Liver (tissue), 9 donors: Measurements from ENCODE around the gene MAD2L2. TPM values are rescaled to one million over a fixed set of nuclear protein-coding genes. Genes with fewer than 3 reads are reported as not detected.
A peak's percentile ranks its signal among the peaks of the same experiment; 100 is the strongest.

Source experiments
- DNase-seq: peaks from one replicate; pipeline ENCODE4 v3.0.0-alpha.2; 2017; ENCODE audit warnings: low spot score
- H3K27ac ChIP-seq, 2 donors: one replicate each; pipeline ENCODE4 v1.7.0; 2013; ENCODE audit warnings: inconsistent platforms in 2 of 2, low read length in 2 of 2, control low read depth in 1 of 2, low read depth in 1 of 2, mild to moderate bottlenecking in 1 of 2
- H3K27me3 ChIP-seq, 4 donors: one replicate each; pipeline versions ENCODE4 v1.6.1 to v1.7.0; 2013; ENCODE audit warnings: low read length in 3 of 4, inconsistent platforms in 1 of 4, mild to moderate bottlenecking in 1 of 4, moderate library complexity in 1 of 4; ENCODE audit not compliant: control insufficient read depth in 4 of 4, insufficient read depth in 4 of 4
- H3K36me3 ChIP-seq, 4 donors: one replicate each; pipeline versions ENCODE4 v1.6.1 to v1.7.0; 2013; ENCODE audit warnings: low read length in 3 of 4, mild to moderate bottlenecking in 3 of 4, low read depth in 1 of 4, moderate library complexity in 1 of 4; ENCODE audit not compliant: control insufficient read depth in 4 of 4, insufficient read depth in 3 of 4
- H3K4me1 ChIP-seq, 4 donors: one replicate each; pipeline versions ENCODE4 v1.6.1 to v1.7.0; 2013; ENCODE audit warnings: low read length in 3 of 4, mild to moderate bottlenecking in 3 of 4, moderate library complexity in 1 of 4; ENCODE audit not compliant: control insufficient read depth in 4 of 4, insufficient read depth in 4 of 4
- H3K4me3 ChIP-seq, 3 donors: one replicate each; pipeline versions ENCODE4 v1.6.1 to v1.7.0; 2013; ENCODE audit warnings: low read length in 3 of 3, control low read depth in 1 of 3, low read depth in 1 of 3, mild to moderate bottlenecking in 1 of 3
- H3K9ac ChIP-seq, 2 donors: one replicate each; pipeline ENCODE4 v1.7.0; 2013; ENCODE audit warnings: low read length in 2 of 2, mild to moderate bottlenecking in 2 of 2, moderate library complexity in 2 of 2, control low read depth in 1 of 2, low read depth in 1 of 2
- H3K9me3 ChIP-seq, 4 donors: one replicate each; pipeline versions ENCODE4 v1.6.1 to v1.7.0; 2013; ENCODE audit warnings: low read length in 3 of 4; ENCODE audit not compliant: control insufficient read depth in 4 of 4
- FOXA1 ChIP-seq: IDR thresholded peaks from 2 replicates; pipeline ENCODE4 v1.6.1; 2016; ENCODE audit warnings: antibody characterized with exemption
- FOXA2 ChIP-seq: IDR thresholded peaks from 2 replicates; pipeline ENCODE4 v1.6.1; 2016; ENCODE audit warnings: antibody characterized with exemption
- GABPA ChIP-seq, 2 donors: IDR thresholded peaks in 1 of 2; conservative IDR thresholded peaks in 1 of 2; 2 replicates each; pipeline ENCODE4 v1.6.1; 2016; ENCODE audit warnings: antibody characterized with exemption in 2 of 2, mild to moderate bottlenecking in 1 of 2, moderate library complexity in 1 of 2
- HNF4A ChIP-seq, 2 donors: conservative IDR thresholded peaks; 2 replicates each; pipeline ENCODE4 v1.6.1; 2016; ENCODE audit warnings: antibody characterized with exemption in 2 of 2, mild to moderate bottlenecking in 2 of 2
- HNF4G ChIP-seq: IDR thresholded peaks from 2 replicates; pipeline ENCODE4 v1.6.1; 2016; ENCODE audit warnings: antibody characterized with exemption
- JUND ChIP-seq, 2 donors: IDR thresholded peaks; 2 replicates each; pipeline ENCODE4 v1.6.1; 2016; ENCODE audit warnings: antibody characterized with exemption in 2 of 2
- MAX ChIP-seq: IDR thresholded peaks from 2 replicates; pipeline ENCODE4 v1.6.1; 2016; ENCODE audit warnings: antibody characterized with exemption
- NR2F2 ChIP-seq: IDR thresholded peaks from 2 replicates; pipeline ENCODE4 v1.6.1; 2016; ENCODE audit warnings: antibody characterized with exemption
- RAD21 ChIP-seq, 2 donors: IDR thresholded peaks; 2 replicates each; pipeline ENCODE4 v1.6.1; 2016; ENCODE audit warnings: antibody characterized with exemption in 2 of 2, mild to moderate bottlenecking in 2 of 2
- RXRA ChIP-seq, 2 donors: IDR thresholded peaks; 2 replicates each; pipeline ENCODE4 v1.6.1; 2017 to 2018; ENCODE audit warnings: antibody characterized with exemption in 2 of 2, mild to moderate bottlenecking in 1 of 2
- SP1 ChIP-seq: IDR thresholded peaks from 2 replicates; pipeline ENCODE4 v1.6.1; 2018; ENCODE audit warnings: antibody characterized with exemption, mild to moderate bottlenecking
- TAF1 ChIP-seq: conservative IDR thresholded peaks from 2 replicates; pipeline ENCODE4 v1.6.1; 2016; ENCODE audit warnings: antibody characterized with exemption, mild to moderate bottlenecking
- YY1 ChIP-seq: IDR thresholded peaks from 2 replicates; pipeline ENCODE4 v1.6.1; 2016; ENCODE audit warnings: antibody characterized with exemption, mild to moderate bottlenecking
- WGBS: extraction: QIAGEN DNeasy Blood & Tissue Kit; methylation state at CpG from one replicate; pipeline ENCODE4 v1.1.7; 2013; 5-methylcytosine and 5-hydroxymethylcytosine counted together
- polyA plus RNA-seq, 2 donors: library from polyadenylated mRNA; stranded (reverse) in 1 of 2; unstranded in 1 of 2; fragments of 200-250 nt in 1 of 2; fragments of >200 nt in 1 of 2; fragmentation: Nextera tagmentation in 1 of 2; extraction: Ambion mirVana in 1 of 2; gene quantifications; one replicate each; pipeline versions ENCODE4 v1.2.1 to v1.2.3, GENCODE V29; 2013 to 2015
- total RNA-seq, 2 donors: library from RNA; depleted of rRNA; stranded (reverse); fragments of >200 nt; gene quantifications; one replicate each; pipeline ENCODE4 v1.2.3, GENCODE V29; 2014
- TF ChIP-seq, protein P1 (sequence below): fragments of 150-350 bp; IDR thresholded peaks from 2 replicates; pipeline ENCODE4 v1.5.1; 2017; ENCODE audit warnings: improper control_type of control experiment, low read depth, low read length; ENCODE audit not compliant: missing input control
- TF ChIP-seq, protein P2 (sequence below): IDR thresholded peaks from 2 replicates; pipeline ENCODE4 v1.6.1; 2016; ENCODE audit warnings: antibody characterized with exemption
- donor health status: healthy.
- donor health status: healthy.
- donor health status: healthy.
- donor health status: healthy.
- donor health status: healthy.

MAD2L2 gene
- total and polyA plus RNA-seq, 4 donors, result 17.5 to 43.1 (median 31.9) TPM

- no peaks in the 10 kb centered on the region for H3K36me3 ChIP-seq
- DNase-seq, result no peak
- no peaks in the 10 kb centered on the region for H3K9me3 ChIP-seq
- TF ChIP-seq JUND (IDR thresholded peaks at IDR 0.05), result no peak
- TF ChIP-seq NR2F2, result no peak
- no peak for TF ChIP-seq MAX
- TF ChIP-seq, protein P1, sequence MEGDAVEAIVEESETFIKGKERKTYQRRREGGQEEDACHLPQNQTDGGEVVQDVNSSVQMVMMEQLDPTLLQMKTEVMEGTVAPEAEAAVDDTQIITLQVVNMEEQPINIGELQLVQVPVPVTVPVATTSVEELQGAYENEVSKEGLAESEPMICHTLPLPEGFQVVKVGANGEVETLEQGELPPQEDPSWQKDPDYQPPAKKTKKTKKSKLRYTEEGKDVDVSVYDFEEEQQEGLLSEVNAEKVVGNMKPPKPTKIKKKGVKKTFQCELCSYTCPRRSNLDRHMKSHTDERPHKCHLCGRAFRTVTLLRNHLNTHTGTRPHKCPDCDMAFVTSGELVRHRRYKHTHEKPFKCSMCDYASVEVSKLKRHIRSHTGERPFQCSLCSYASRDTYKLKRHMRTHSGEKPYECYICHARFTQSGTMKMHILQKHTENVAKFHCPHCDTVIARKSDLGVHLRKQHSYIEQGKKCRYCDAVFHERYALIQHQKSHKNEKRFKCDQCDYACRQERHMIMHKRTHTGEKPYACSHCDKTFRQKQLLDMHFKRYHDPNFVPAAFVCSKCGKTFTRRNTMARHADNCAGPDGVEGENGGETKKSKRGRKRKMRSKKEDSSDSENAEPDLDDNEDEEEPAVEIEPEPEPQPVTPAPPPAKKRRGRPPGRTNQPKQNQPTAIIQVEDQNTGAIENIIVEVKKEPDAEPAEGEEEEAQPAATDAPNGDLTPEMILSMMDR, result no peak
- no peak for TF ChIP-seq SP1
- no peak for TF ChIP-seq HNF4A (conservative IDR thresholded peaks at IDR 0.05)
- TF ChIP-seq YY1, result no peak
- no peak for TF ChIP-seq RAD21 (IDR thresholded peaks at IDR 0.05)
- TF ChIP-seq, protein P2, sequence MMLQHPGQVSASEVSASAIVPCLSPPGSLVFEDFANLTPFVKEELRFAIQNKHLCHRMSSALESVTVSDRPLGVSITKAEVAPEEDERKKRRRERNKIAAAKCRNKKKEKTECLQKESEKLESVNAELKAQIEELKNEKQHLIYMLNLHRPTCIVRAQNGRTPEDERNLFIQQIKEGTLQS, result no peak
- no peak for TF ChIP-seq HNF4G
- no peak for TF ChIP-seq TAF1
- TF ChIP-seq GABPA (IDR thresholded peaks at IDR 0.05 in 1 of 2, conservative IDR thresholded peaks at IDR 0.05 in 1 of 2), result no peak
- TF ChIP-seq FOXA1, result no peak
- TF ChIP-seq FOXA2, result no peak
- H3K4me1 ChIP-seq, result peaks cover 1 to 9% (median 7%) of the 10 kb centered on the region in 4 donors
- no peaks in the 10 kb centered on the region for H3K27me3 ChIP-seq
- peak overlapping the region in 1 of 2 donors; percentile 18 for H3K27ac ChIP-seq
- 67% methylated on average over 12 of the region's 12 CpGs for WGBS
- no peak overlapping the region for H3K9ac ChIP-seq
- H3K4me3 ChIP-seq, result no peak overlapping the region
These were observed 39.1 kb upstream of the MAD2L2 start for GRCh38 chr1:11720033-11720376.

GRCh38 chr1:11719313-11720032 lies 38.5 kb upstream of the MAD2L2 start:
- Histone ChIP-seq H3K27ac (peak overlapping the region; percentile 18 to 37), H3K36me3 (no peaks in the 10 kb centered on the region), H3K27me3 (no peaks in the 10 kb centered on the region), H3K9me3 (no peaks in the 10 kb centered on the region), H3K9ac (peak overlapping the region in 1 of 2 donors; percentile 42), H3K4me1 (peaks cover 1 to 9% (median 7%) of the 10 kb centered on the region in 4 donors), H3K4me3 (peak overlapping the region; percentile 22 to 51 (median 41))
- peak; percentile 36 for TF ChIP-seq MAX
- TF ChIP-seq RAD21 (IDR thresholded peaks at IDR 0.05), result peak; percentile 94 to 95
- TF ChIP-seq YY1, result no peak
- TF ChIP-seq RXRA (IDR thresholded peaks at IDR 0.05), result peak in 1 of 2 donors; percentile 14
- TF ChIP-seq, protein P1, result peak; percentile 96
- peak; percentile 84 for DNase-seq
- WGBS, result 11% methylated on average over 44 of the region's 44 CpGs
